ENCODE measurements around the gene AGER.

DNA sequence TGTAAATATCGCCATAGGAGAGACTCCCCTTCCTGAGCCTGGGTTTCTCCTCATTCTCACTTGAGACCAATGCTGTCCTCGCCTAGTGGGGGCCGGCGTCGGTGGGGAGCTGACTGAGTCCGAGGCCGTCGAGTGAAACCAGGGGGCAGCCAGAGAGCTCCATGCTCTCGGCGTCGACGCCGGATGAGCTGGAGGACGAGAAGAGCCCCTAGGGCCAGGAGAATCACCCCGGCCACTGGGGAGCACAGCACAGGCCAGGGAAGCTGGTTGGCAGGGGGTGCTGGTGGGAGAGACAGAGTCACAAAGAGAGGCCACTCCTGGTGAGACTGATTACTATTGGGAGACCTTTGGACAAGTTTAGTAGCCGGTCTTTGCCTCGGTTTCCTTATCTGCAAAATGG, 14.8 kb upstream of the AGER start:
- TF ChIP-seq, protein P1, sequence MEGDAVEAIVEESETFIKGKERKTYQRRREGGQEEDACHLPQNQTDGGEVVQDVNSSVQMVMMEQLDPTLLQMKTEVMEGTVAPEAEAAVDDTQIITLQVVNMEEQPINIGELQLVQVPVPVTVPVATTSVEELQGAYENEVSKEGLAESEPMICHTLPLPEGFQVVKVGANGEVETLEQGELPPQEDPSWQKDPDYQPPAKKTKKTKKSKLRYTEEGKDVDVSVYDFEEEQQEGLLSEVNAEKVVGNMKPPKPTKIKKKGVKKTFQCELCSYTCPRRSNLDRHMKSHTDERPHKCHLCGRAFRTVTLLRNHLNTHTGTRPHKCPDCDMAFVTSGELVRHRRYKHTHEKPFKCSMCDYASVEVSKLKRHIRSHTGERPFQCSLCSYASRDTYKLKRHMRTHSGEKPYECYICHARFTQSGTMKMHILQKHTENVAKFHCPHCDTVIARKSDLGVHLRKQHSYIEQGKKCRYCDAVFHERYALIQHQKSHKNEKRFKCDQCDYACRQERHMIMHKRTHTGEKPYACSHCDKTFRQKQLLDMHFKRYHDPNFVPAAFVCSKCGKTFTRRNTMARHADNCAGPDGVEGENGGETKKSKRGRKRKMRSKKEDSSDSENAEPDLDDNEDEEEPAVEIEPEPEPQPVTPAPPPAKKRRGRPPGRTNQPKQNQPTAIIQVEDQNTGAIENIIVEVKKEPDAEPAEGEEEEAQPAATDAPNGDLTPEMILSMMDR (IDR thresholded peaks at IDR 0.05), result no peak
- TF ChIP-seq POLR2A (IDR thresholded peaks at IDR 0.05), result no peak

Measured in sigmoid colon (tissue), 3 donors.